H1 (cell line): ENCODE data around the gene KRTAP17-1. TPM values are rescaled to one million over a fixed set of nuclear protein-coding genes. Genes with fewer than 3 reads are reported as not detected.

Experiments
- CTCF ChIA-PET: fragments of 300-600 bp; sonication (Branson Sonifier 250); formaldehyde crosslinking; loops from one replicate; lab custom pipeline; 2021; ENCODE audit not compliant: partially characterized antibody; lab: Charles Lee
- POLR2A ChIA-PET: fragments of 300-600 bp; sonication (Branson Sonifier 250); formaldehyde crosslinking; loops from one replicate; lab custom pipeline; 2021; ENCODE audit warnings: inconsistent platforms; ENCODE audit not compliant: partially characterized antibody; lab: Charles Lee
- DNase-seq, 2 experiments: peaks; one replicate each; pipeline versions ENCODE4 v3.0.0 to v3.0.0-alpha.2; 2010 to 2022; ENCODE audit warnings: low spot score in 2 of 2, low read depth in 1 of 2, mixed read lengths in 1 of 2
- FAIRE-seq: peaks from 2 replicates; lab custom pipeline; 2011; peaks lifted over from hg19 to GRCh38; lab: Jason Lieb, UNC
- H2AFZ ChIP-seq: 2 replicates; pipeline ENCODE4 v1.8.1; 2012; ENCODE audit warnings: low read length, inconsistent platforms
- H2AK5ac ChIP-seq: 2 replicates; pipeline ENCODE4 v1.6.1; 2013; ENCODE audit warnings: low read depth, low read length
- H2BK120ac ChIP-seq: replicated peaks from 2 replicates; pipeline ENCODE3; 2013; ENCODE audit warnings: low read depth, low read length, inconsistent platforms
- H2BK12ac ChIP-seq: 2 replicates; pipeline ENCODE4 v1.6.1; 2013; ENCODE audit warnings: low read depth, low read length
- H2BK15ac ChIP-seq: 2 replicates; pipeline ENCODE4 v1.6.1; 2013; ENCODE audit warnings: low read length
- H2BK20ac ChIP-seq: 2 replicates; pipeline ENCODE4 v1.6.1; 2013; ENCODE audit warnings: low read length
- H2BK5ac ChIP-seq: 2 replicates; pipeline ENCODE4 v1.6.1; 2013; ENCODE audit warnings: low read depth, low read length
- H3K14ac ChIP-seq: 2 replicates; pipeline ENCODE4 v1.6.1; 2013; ENCODE audit warnings: inconsistent platforms; ENCODE audit not compliant: insufficient read length
- H3K18ac ChIP-seq: 2 replicates; pipeline ENCODE4 v1.6.1; 2013; ENCODE audit warnings: low read length; ENCODE audit errors: extremely low read depth
- H3K23ac ChIP-seq: 2 replicates; pipeline ENCODE4 v1.6.1; 2013; ENCODE audit warnings: inconsistent platforms; ENCODE audit not compliant: insufficient read length
- H3K23me2 ChIP-seq: 2 replicates; pipeline ENCODE4 v1.6.1; 2013; ENCODE audit warnings: low read depth, low read length
- H3K27ac ChIP-seq: 2 replicates; pipeline ENCODE4 v1.6.1; 2011; ENCODE audit warnings: low read depth, low read length, inconsistent platforms
- H3K27me3 ChIP-seq, 4 experiments: replicated peaks in 1 of 4; 1 replicate in 1 of 4; 2 replicates in 3 of 4; pipeline versions ENCODE4 v1.6.1 to v1.8.1; 2011 to 2013; ENCODE audit warnings: low read length in 3 of 4, mild to moderate bottlenecking in 3 of 4, inconsistent platforms in 2 of 4, mixed read lengths in 2 of 4, moderate library complexity in 1 of 4; ENCODE audit not compliant: control insufficient read depth in 3 of 4, insufficient read depth in 3 of 4; ENCODE audit errors: extremely low read depth in 1 of 4
- H3K36me3 ChIP-seq, 4 experiments: 2 replicates each; pipeline versions ENCODE4 v1.6.1 to v1.8.1; 2011 to 2013; ENCODE audit warnings: mild to moderate bottlenecking in 4 of 4, low read length in 3 of 4, moderate library complexity in 2 of 4, control low read depth in 1 of 4, inconsistent platforms in 1 of 4; ENCODE audit not compliant: insufficient read depth in 4 of 4, control insufficient read depth in 2 of 4
- H3K4ac ChIP-seq: replicated peaks from 2 replicates; pipeline ENCODE3; 2013; ENCODE audit warnings: low read length, low read depth, mixed read lengths, inconsistent platforms; ENCODE audit not compliant: insufficient read length
- H3K4me1 ChIP-seq, 4 experiments: replicated peaks in 1 of 4; 1 replicate in 1 of 4; 2 replicates in 3 of 4; pipeline versions ENCODE4 v1.6.1 to v1.8.1; 2011 to 2013; ENCODE audit warnings: low read length in 3 of 4, inconsistent platforms in 2 of 4, mixed read lengths in 1 of 4; ENCODE audit not compliant: insufficient read depth in 4 of 4, control insufficient read depth in 3 of 4
- H3K4me2 ChIP-seq, 2 experiments: 2 replicates each; pipeline versions ENCODE4 v1.6.1 to v1.8.1; 2011 to 2013; ENCODE audit warnings: low read depth in 2 of 2, low read length in 2 of 2, control low read depth in 1 of 2, inconsistent platforms in 1 of 2, mild to moderate bottlenecking in 1 of 2; ENCODE audit not compliant: insufficient read depth in 1 of 2
- H3K4me3 ChIP-seq, 4 experiments: fragments of 200-600, 300-600 bp in 1 of 4; sonication (generic), shearing (Covaris generic), sonication (Bioruptor Twin) in 1 of 4; 2 replicates each; pipeline versions ENCODE4 v1.5.1 to v1.8.1; 2011 to 2016; ENCODE audit warnings: low read length in 4 of 4, low read depth in 3 of 4, control low read depth in 2 of 4, inconsistent platforms in 2 of 4, mild to moderate bottlenecking in 2 of 4, mixed read lengths in 1 of 4, moderate library complexity in 1 of 4; ENCODE audit not compliant: insufficient read depth in 2 of 4; ENCODE audit errors: extremely low read depth in 1 of 4
- H3K56ac ChIP-seq: replicated peaks from 2 replicates; pipeline ENCODE3; 2013; ENCODE audit warnings: low read depth, mild to moderate bottlenecking, mixed read lengths, low read length, inconsistent platforms; ENCODE audit not compliant: insufficient read length
- H3K79me1 ChIP-seq: 2 replicates; pipeline ENCODE4 v1.6.1; 2013; ENCODE audit warnings: low read depth, low read length, control low read depth
- H3K79me2 ChIP-seq, 2 experiments: 2 replicates each; pipeline versions ENCODE4 v1.6.1 to v1.8.1; 2012 to 2013; ENCODE audit warnings: low read length in 2 of 2, mild to moderate bottlenecking in 2 of 2, inconsistent platforms in 1 of 2; ENCODE audit not compliant: insufficient read depth in 2 of 2, control insufficient read depth in 1 of 2
- H3K9ac ChIP-seq, 4 experiments: replicated peaks in 1 of 4; 1 replicate in 1 of 4; 2 replicates in 3 of 4; pipeline versions ENCODE4 v1.6.1 to v1.8.1; 2011 to 2013; ENCODE audit warnings: low read depth in 3 of 4, low read length in 3 of 4, control low read depth in 2 of 4, mild to moderate bottlenecking in 2 of 4, moderate library complexity in 2 of 4, inconsistent platforms in 1 of 4; ENCODE audit errors: extremely low read depth in 1 of 4
- H3K9me3 ChIP-seq, 2 experiments: 2 replicates each; pipeline versions ENCODE4 v1.6.1 to v1.8.1; 2012 to 2013; ENCODE audit warnings: mild to moderate bottlenecking in 2 of 2, moderate library complexity in 2 of 2, control low read depth in 1 of 2, inconsistent platforms in 1 of 2, low read depth in 1 of 2, low read length in 1 of 2, mixed read lengths in 1 of 2; ENCODE audit not compliant: insufficient read depth in 2 of 2
- H4K20me1 ChIP-seq, 2 experiments: replicated peaks in 1 of 2; 2 replicates each; pipeline versions ENCODE3 to v1.8.1; 2011 to 2013; ENCODE audit warnings: inconsistent platforms in 2 of 2, low read length in 2 of 2, mild to moderate bottlenecking in 1 of 2; ENCODE audit not compliant: insufficient read depth in 2 of 2, control insufficient read depth in 1 of 2
- H4K5ac ChIP-seq: 2 replicates; pipeline ENCODE4 v1.6.1; 2013; ENCODE audit warnings: low read length, low read depth, mixed read lengths, inconsistent platforms; ENCODE audit not compliant: insufficient read length
- H4K8ac ChIP-seq: 2 replicates; pipeline ENCODE4 v1.8.0; 2013; ENCODE audit warnings: mild to moderate bottlenecking, moderate library complexity, low read length, inconsistent platforms; ENCODE audit not compliant: insufficient read depth; ENCODE audit errors: extremely low read depth
- H4K91ac ChIP-seq: replicated peaks from 2 replicates; pipeline ENCODE3; 2013; ENCODE audit warnings: low read length, mixed read lengths, inconsistent platforms; ENCODE audit not compliant: insufficient read length
- CEBPB ChIP-seq: IDR thresholded peaks from 2 replicates; pipeline ENCODE4 v1.6.1; 2012; ENCODE audit warnings: low read depth, low read length
- HDAC2 ChIP-seq, 2 experiments: fragments of 300-600 bp in 1 of 2; sonication (generic) in 1 of 2; IDR thresholded peaks; 2 replicates each; pipeline ENCODE4 v1.6.1; 2011 to 2012; ENCODE audit warnings: low read depth in 2 of 2, low read length in 2 of 2, mild to moderate bottlenecking in 2 of 2, moderate library complexity in 2 of 2, borderline replicate concordance in 1 of 2, inconsistent platforms in 1 of 2
- MAFK ChIP-seq: IDR thresholded peaks from 2 replicates; pipeline ENCODE4 v1.6.1; 2012; ENCODE audit warnings: low read depth, mild to moderate bottlenecking, improper control_type of control experiment, low read length
- POLR2A ChIP-seq, 2 experiments: IDR thresholded peaks; 1 replicate in 1 of 2; 2 replicates in 1 of 2; pipeline ENCODE4 v1.6.1; 2011; ENCODE audit warnings: low read depth in 2 of 2, low read length in 2 of 2, mild to moderate bottlenecking in 2 of 2; ENCODE audit errors: control extremely low read depth in 1 of 2
- SRF ChIP-seq: IDR thresholded peaks from 2 replicates; pipeline ENCODE4 v1.6.1; 2011; ENCODE audit warnings: mild to moderate bottlenecking, low read depth, low read length, moderate library complexity
- SUZ12 ChIP-seq: fragments of 200-600 bp; sonication (generic); IDR thresholded peaks from 2 replicates; pipeline ENCODE4 v1.6.1; 2012; ENCODE audit warnings: mild to moderate bottlenecking, inconsistent platforms, low read length, moderate library complexity, mixed read lengths
- USF2 ChIP-seq: IDR thresholded peaks from 2 replicates; pipeline ENCODE4 v1.6.1; 2011; ENCODE audit warnings: low read length, improper control_type of control experiment
- ZNF274 ChIP-seq: IDR thresholded peaks from 2 replicates; pipeline ENCODE4 v1.7.0; 2012; ENCODE audit warnings: low read length, borderline replicate concordance; ENCODE audit errors: extremely low read depth
- WGBS, 2 experiments: shearing (Covaris generic) in 1 of 2; methylation state at CpG; one replicate each; pipeline versions ENCODE4 v1.1.6 to v1.1.7; 2013 to 2015; ENCODE audit warnings: low lambda C conversion rate in 2 of 2, mixed read lengths in 2 of 2, inconsistent platforms in 1 of 2, low coverage in 1 of 2, missing lambda C conversion rate in 1 of 2; ENCODE audit not compliant: insufficient replicate concordance in 2 of 2, insufficient coverage in 1 of 2, insufficient read length in 1 of 2; ENCODE audit errors: extremely low coverage in 1 of 2, missing lambda C conversion rate in 1 of 2; 5-methylcytosine and 5-hydroxymethylcytosine counted together
- polyA plus RNA-seq, 7 experiments: library from polyadenylated mRNA; depleted of rRNA in 3 of 7; stranded (reverse) in 5 of 7; unstranded in 2 of 7; fragments of >200 nt in 5 of 7; fragments of 200-250 nt in 2 of 7; gene quantifications; 1 replicate in 5 of 7; 2 replicates in 1 of 7; 4 replicates in 1 of 7; pipeline versions ENCODE4 v1.2.1 to v1.2.3, GENCODE V29; 2011 to 2013; ENCODE audit warnings: missing spikeins in 2 of 7, mixed read lengths in 2 of 7
- total RNA-seq: library from RNA; stranded (reverse); fragmentation: NEBNext Ultra II Directional; extraction: Animal tissue kit (Norgen Biotek cat#: 25700); gene quantifications from 2 replicates; pipeline ENCODE4 v1.2.1, GENCODE V29; 2021
- TF ChIP-seq, protein P1 (sequence below), 3 experiments: IDR thresholded peaks; 1 replicate in 2 of 3; 2 replicates in 1 of 3; pipeline versions ENCODE4 v1.5.1 to v1.6.1; 2011; ENCODE audit warnings: low read length in 3 of 3, mild to moderate bottlenecking in 3 of 3, inconsistent platforms in 2 of 3, low read depth in 1 of 3, moderate library complexity in 1 of 3; ENCODE audit not compliant: insufficient read depth in 1 of 3; ENCODE audit errors: control extremely low read depth in 1 of 3
- TF ChIP-seq, protein P2 (sequence below): IDR thresholded peaks from 2 replicates; pipeline ENCODE4 v1.6.1; 2012; ENCODE audit warnings: inconsistent platforms

Gene KRTAP17-1
- total and polyA plus RNA-seq, 2 of the 8 experiments (the other 6 are each of a cell fraction or from before 2014, with no cell fraction given) = not detected

DNA sequence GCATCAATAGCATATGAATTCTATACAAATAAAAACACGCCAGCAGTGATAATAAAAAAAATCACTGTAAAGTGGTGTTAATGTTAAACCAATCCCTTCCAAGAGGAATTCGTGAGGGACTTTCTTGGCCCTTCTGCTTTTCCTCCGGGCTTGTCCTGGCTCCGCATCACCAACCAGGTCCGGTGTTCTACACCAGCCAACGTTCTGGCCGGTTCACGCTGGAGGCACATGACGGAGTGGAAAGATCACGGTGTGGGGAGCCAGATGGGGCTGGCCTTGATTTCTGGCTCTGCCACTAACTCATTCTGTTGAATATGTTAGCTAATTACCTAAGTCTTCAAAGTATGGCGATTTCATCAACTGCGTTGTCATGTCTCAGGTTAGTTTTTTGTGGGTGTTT, 11.4 kb downstream of the KRTAP17-1 start:
- H4K20me1 ChIP-seq = no peaks in the 10 kb centered on the region
- DNase-seq (no peak), FAIRE-seq (no peak)
- ChIA-PET CTCF (interaction anchor here (1.3 kb wide), 1 partner anchor 18 kb away, joined by 4 read pairs; no protein-coding TSS in a partner anchor), POLR2A (no interaction called here)
- no peak overlapping the region for H3K4ac ChIP-seq
- H4K91ac ChIP-seq = no peak overlapping the region
- no peaks in the 10 kb centered on the region for H3K79me2 ChIP-seq
- H3K56ac ChIP-seq = no peak overlapping the region
- H3K27me3 ChIP-seq = no peaks in the 10 kb centered on the region; a peak in 2 of 7 replicates
- no peak overlapping the region for H3K23ac ChIP-seq
- no peak overlapping the region for H2BK20ac ChIP-seq
- no peak overlapping the region for H3K9ac ChIP-seq
- no peaks in the 10 kb centered on the region; the same call in 1 of the 2 replicates for H3K23me2 ChIP-seq
- no peak overlapping the region for H2AFZ ChIP-seq
- no peak overlapping the region for H4K8ac ChIP-seq
- H2BK5ac ChIP-seq = no peak overlapping the region
- no peak overlapping the region for H3K4me3 ChIP-seq
- H4K5ac ChIP-seq = no peak overlapping the region
- no peak overlapping the region for H3K4me2 ChIP-seq
- no peak overlapping the region for H2AK5ac ChIP-seq
- no peak overlapping the region for H2BK120ac ChIP-seq
- no peak overlapping the region for H3K14ac ChIP-seq
- H3K4me1 ChIP-seq = no peaks in the 10 kb centered on the region; a peak in 2 of 7 replicates
- H3K9me3 ChIP-seq = no peaks in the 10 kb centered on the region
- no peak overlapping the region for H2BK15ac ChIP-seq
- H2BK12ac ChIP-seq = no peak overlapping the region
- no peak overlapping the region for H3K27ac ChIP-seq
- 85% methylated on average over 12 of the region's 12 CpGs; no CpG with 5 or more reads in 1 of the 2 experiments for WGBS, 2 experiments
- no peaks in the 10 kb centered on the region for H3K79me1 ChIP-seq
- no peaks in the 10 kb centered on the region for H3K36me3 ChIP-seq
- H3K18ac ChIP-seq = no peak overlapping the region
- TF ChIP-seq ZNF274 = no peak
- TF ChIP-seq, protein P1, sequence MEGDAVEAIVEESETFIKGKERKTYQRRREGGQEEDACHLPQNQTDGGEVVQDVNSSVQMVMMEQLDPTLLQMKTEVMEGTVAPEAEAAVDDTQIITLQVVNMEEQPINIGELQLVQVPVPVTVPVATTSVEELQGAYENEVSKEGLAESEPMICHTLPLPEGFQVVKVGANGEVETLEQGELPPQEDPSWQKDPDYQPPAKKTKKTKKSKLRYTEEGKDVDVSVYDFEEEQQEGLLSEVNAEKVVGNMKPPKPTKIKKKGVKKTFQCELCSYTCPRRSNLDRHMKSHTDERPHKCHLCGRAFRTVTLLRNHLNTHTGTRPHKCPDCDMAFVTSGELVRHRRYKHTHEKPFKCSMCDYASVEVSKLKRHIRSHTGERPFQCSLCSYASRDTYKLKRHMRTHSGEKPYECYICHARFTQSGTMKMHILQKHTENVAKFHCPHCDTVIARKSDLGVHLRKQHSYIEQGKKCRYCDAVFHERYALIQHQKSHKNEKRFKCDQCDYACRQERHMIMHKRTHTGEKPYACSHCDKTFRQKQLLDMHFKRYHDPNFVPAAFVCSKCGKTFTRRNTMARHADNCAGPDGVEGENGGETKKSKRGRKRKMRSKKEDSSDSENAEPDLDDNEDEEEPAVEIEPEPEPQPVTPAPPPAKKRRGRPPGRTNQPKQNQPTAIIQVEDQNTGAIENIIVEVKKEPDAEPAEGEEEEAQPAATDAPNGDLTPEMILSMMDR (IDR thresholded peaks at IDR 0.05; ENCODE audit: control extremely low read depth in 1 of 3, insufficient read depth in 1 of 3, low read depth in 1 of 3, low read length in 3 of 3) = no peak
- no peak for TF ChIP-seq SRF
- no peak for TF ChIP-seq USF2
- no peak for TF ChIP-seq MAFK
- no peak for TF ChIP-seq POLR2A (IDR thresholded peaks at IDR 0.05; ENCODE audit: control extremely low read depth in 1 of 2, low read depth in 2 of 2, low read length in 2 of 2)
- TF ChIP-seq CEBPB = no peak
- TF ChIP-seq HDAC2 (IDR thresholded peaks at IDR 0.05; ENCODE audit: borderline replicate concordance in 1 of 2, low read depth in 2 of 2, low read length in 2 of 2) = no peak
- TF ChIP-seq, protein P2, sequence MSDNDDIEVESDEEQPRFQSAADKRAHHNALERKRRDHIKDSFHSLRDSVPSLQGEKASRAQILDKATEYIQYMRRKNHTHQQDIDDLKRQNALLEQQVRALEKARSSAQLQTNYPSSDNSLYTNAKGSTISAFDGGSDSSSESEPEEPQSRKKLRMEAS = no peak
- TF ChIP-seq SUZ12 = no peak
